Naive thymus-derived CD4-positive, alpha-beta T cell (primary cell): ENCODE measurements around the gene CLBA1. TPM values are rescaled to one million over a fixed set of nuclear protein-coding genes. Genes with fewer than 3 reads are reported as not detected.

Experiments
- ATAC-seq: fragments of 150-1000 bp; cut with Tn5 transposase; 2 replicates; pipeline ENCODE4 v1.10.0; 2021; ENCODE audit warnings: mild to moderate bottlenecking, moderate library complexity
- CTCF ChIA-PET: fragments of 350-600 bp; sonication (Branson Sonifier 250); formaldehyde crosslinking; loops from one replicate; lab custom pipeline; 2021; ENCODE audit warnings: antibody characterized with exemption; lab: Charles Lee
- POLR2A ChIA-PET: fragments of 350-600 bp; sonication (Branson Sonifier 250); formaldehyde crosslinking; loops from one replicate; lab custom pipeline; 2021; ENCODE audit warnings: antibody characterized with exemption, inconsistent platforms; lab: Charles Lee
- DNase-seq, 9 donors: peaks; one replicate each; pipeline versions ENCODE4 v3.0.0 to v3.0.0-alpha.2; 2020 to 2022; ENCODE audit warnings: mixed read lengths in 1 of 9
- H3K27ac ChIP-seq: one replicate; pipeline ENCODE4 v1.7.0; 2013; ENCODE audit warnings: mild to moderate bottlenecking, low read depth, low read length, moderate library complexity
- H3K27me3 ChIP-seq, 2 donors: one replicate each; pipeline ENCODE4 v1.7.0; 2013; ENCODE audit warnings: low read length in 2 of 2, mild to moderate bottlenecking in 2 of 2, moderate library complexity in 2 of 2; ENCODE audit not compliant: control insufficient read depth in 2 of 2, insufficient read depth in 2 of 2
- H3K36me3 ChIP-seq, 3 experiments: 1 replicate in 2 of 3; 2 replicates in 1 of 3; pipeline ENCODE4 v1.7.0; 2013; ENCODE audit warnings: low read length in 3 of 3, mild to moderate bottlenecking in 3 of 3, moderate library complexity in 1 of 3; ENCODE audit not compliant: insufficient read depth in 3 of 3, control insufficient read depth in 2 of 3
- H3K4me1 ChIP-seq, 2 donors: one replicate each; pipeline ENCODE4 v1.7.0; 2013; ENCODE audit warnings: low read length in 2 of 2, mild to moderate bottlenecking in 2 of 2, moderate library complexity in 1 of 2; ENCODE audit not compliant: control insufficient read depth in 2 of 2, insufficient read depth in 2 of 2
- H3K4me3 ChIP-seq: 2 replicates; pipeline ENCODE4 v1.7.0; 2013; ENCODE audit warnings: mild to moderate bottlenecking, low read length
- H3K9me3 ChIP-seq, 3 experiments: 1 replicate in 2 of 3; 2 replicates in 1 of 3; pipeline ENCODE4 v1.7.0; 2013; ENCODE audit warnings: low read length in 3 of 3; ENCODE audit not compliant: control insufficient read depth in 2 of 3
- H3K27ac Mint-ChIP-seq, 9 donors: one replicate each; pipeline ENCODE4 v1.8.0; 2020 to 2022; ENCODE audit warnings: mixed read lengths in 9 of 9, mild to moderate bottlenecking in 8 of 9, moderate library complexity in 5 of 9, inconsistent platforms in 2 of 9
- H3K27me3 Mint-ChIP-seq, 5 donors: one replicate each; pipeline ENCODE4 v1.8.0; 2021 to 2022; ENCODE audit warnings: mixed read lengths in 5 of 5, mild to moderate bottlenecking in 1 of 5
- H3K36me3 Mint-ChIP-seq, 5 donors: one replicate each; pipeline ENCODE4 v1.8.0; 2020 to 2022; ENCODE audit warnings: mixed read lengths in 5 of 5, mild to moderate bottlenecking in 3 of 5, inconsistent platforms in 1 of 5
- H3K4me1 Mint-ChIP-seq, 7 donors: one replicate each; pipeline ENCODE4 v1.8.0; 2020 to 2022; ENCODE audit warnings: mixed read lengths in 7 of 7, mild to moderate bottlenecking in 3 of 7, inconsistent platforms in 1 of 7
- H3K4me3 Mint-ChIP-seq, 10 donors: one replicate each; pipeline ENCODE4 v1.8.0; 2020 to 2022; ENCODE audit warnings: mild to moderate bottlenecking in 10 of 10, mixed read lengths in 10 of 10, moderate library complexity in 6 of 10, inconsistent platforms in 2 of 10
- H3K9me3 Mint-ChIP-seq, 11 donors: one replicate each; pipeline ENCODE4 v1.8.0; 2020 to 2022; ENCODE audit warnings: mixed read lengths in 11 of 11, mild to moderate bottlenecking in 4 of 11, inconsistent platforms in 1 of 11, moderate library complexity in 1 of 11
- intact Hi-C, 2 donors: fragments of 100-400 bp; cut with micrococcal nuclease; formaldehyde crosslinking; loops; one replicate each; pipeline ENCODE4 v1.15.1; 2023
- polyA plus RNA-seq, 2 donors: library from polyadenylated mRNA; unstranded; fragments of 300-500 nt; fragmentation: Illumina TruSeq; gene quantifications; one replicate each; pipeline ENCODE4 v1.2.3, GENCODE V29; 2021
- total RNA-seq, 6 experiments: library from RNA in 5 of 6; stranded (reverse) in 5 of 6; gene quantifications; 1 replicate in 5 of 6; 2 replicates in 1 of 6; pipeline ENCODE4 v1.2.3 and lab custom pipeline; 2021 to 2026

Gene CLBA1
- total and polyA plus RNA-seq, 7 experiments from 2014 or later: 0.26 to 2.1 (median 1.1) TPM

GRCh38 chr14:105041841-105042765 lies 56.5 kb downstream of the CLBA1 start:
- H3K4me3 Mint-ChIP-seq: no peak overlapping the region
- peaks cover 0 to 3% (median 0%) of the 10 kb centered on the region in 5 donors for H3K36me3 Mint-ChIP-seq
- CTCF ChIA-PET: interaction anchor here (0.6 kb wide), 1 partner anchor 277 kb away, joined by 3 read pairs; no protein-coding TSS in a partner anchor
- peaks cover 5 to 12% (median 10%) of the 10 kb centered on the region in 7 donors for H3K4me1 Mint-ChIP-seq
- H3K27ac Mint-ChIP-seq: no peak overlapping the region
- Histone ChIP-seq H3K27me3 (no peaks in the 10 kb centered on the region), H3K9me3 (no peaks in the 10 kb centered on the region), H3K4me1 (peaks cover 0 to 9% of the 10 kb centered on the region in 2 donors), H3K4me3 (no peak overlapping the region), H3K36me3 (no peaks in the 10 kb centered on the region), H3K27ac (no peak overlapping the region)
- no peak for ATAC-seq
- H3K9me3 Mint-ChIP-seq: peaks cover 0 to 3% (median 0%) of the 10 kb centered on the region in 11 donors
- DNase-seq: no peak
- POLR2A ChIA-PET: no interaction called here
- peaks cover 0 to 7% (median 0%) of the 10 kb centered on the region in 5 donors for H3K27me3 Mint-ChIP-seq
- intact Hi-C loops: no loop called here

GRCh38 chr14:105042813-105043212 lies 57.2 kb downstream of the CLBA1 start:
- intact Hi-C loops: no loop called here
- peaks cover 0 to 9% of the 10 kb centered on the region in 2 donors for H3K4me1 ChIP-seq
- DNase-seq: no peak
- no peak overlapping the region for H3K27ac Mint-ChIP-seq
- peaks cover 0 to 3% (median 0%) of the 10 kb centered on the region in 5 donors for H3K36me3 Mint-ChIP-seq
- no peaks in the 10 kb centered on the region for H3K36me3 ChIP-seq
- H3K9me3 Mint-ChIP-seq: peaks cover 0 to 3% (median 0%) of the 10 kb centered on the region in 11 donors
- H3K4me3 ChIP-seq: no peak overlapping the region
- ChIA-PET POLR2A (interaction anchor here (0.8 to 1.9 kb wide), 2 partner anchors 8 to 22 kb away, joined by 4 to 5 read pairs; partner anchors contain the start of gene GPR132), CTCF (interaction anchor here (1.3 to 1.5 kb wide), 2 partner anchors 22 to 62 kb away, joined by 3 to 4 read pairs; partner anchors contain the start of gene CDCA4)
- no peak for ATAC-seq
- peaks cover 0 to 7% (median 0%) of the 10 kb centered on the region in 5 donors for H3K27me3 Mint-ChIP-seq
- H3K4me1 Mint-ChIP-seq: peaks cover 5 to 12% (median 10%) of the 10 kb centered on the region in 7 donors
- no peak overlapping the region for H3K27ac ChIP-seq
- H3K4me3 Mint-ChIP-seq: no peak overlapping the region
- no peaks in the 10 kb centered on the region for H3K9me3 ChIP-seq
- H3K27me3 ChIP-seq: no peaks in the 10 kb centered on the region

GRCh38 chr14:105043641-105044040 lies 58.1 kb downstream of the CLBA1 start:
- intact Hi-C loops: loop anchor here (2.0 kb wide), 3 partner anchors 17 to 147 kb away; partner anchors contain the start of gene CLBA1 (in 1 of the 2)
- Mint-ChIP-seq H3K4me1 (peaks cover 5 to 14% (median 10%) of the 10 kb centered on the region in 7 donors), H3K36me3 (peaks cover 0 to 3% (median 0%) of the 10 kb centered on the region in 5 donors), H3K27me3 (peaks cover 0 to 7% (median 0%) of the 10 kb centered on the region in 5 donors), H3K27ac (no peak overlapping the region), H3K9me3 (peaks cover 0 to 3% (median 0%) of the 10 kb centered on the region in 11 donors), H3K4me3 (no peak overlapping the region)
- DNase-seq (no peak), ATAC-seq (no peak)
- no peaks in the 10 kb centered on the region for H3K9me3 ChIP-seq
- POLR2A ChIA-PET: interaction anchor here (0.7 to 2.5 kb wide), 4 partner anchors 9 to 1434 kb away, joined by 4 to 8 read pairs (median 4); partner anchors contain the start of gene GPR132
- H3K27me3 ChIP-seq: no peaks in the 10 kb centered on the region
- no peak overlapping the region for H3K4me3 ChIP-seq
- CTCF ChIA-PET: interaction anchor here (1.0 to 5.5 kb wide), 4 partner anchors 22 to 68 kb away, joined by 3 to 54 read pairs (median 4); partner anchors contain the start of genes CDCA4 and GPR132
- H3K36me3 ChIP-seq: no peaks in the 10 kb centered on the region
- peaks cover 0 to 9% of the 10 kb centered on the region in 2 donors for H3K4me1 ChIP-seq
- no peak overlapping the region for H3K27ac ChIP-seq

Other genes with a start within 250 kb of the CLBA1 start
- gene SIVA1, start 232.6 kb upstream of the CLBA1 start, total RNA-seq: 10 to 100 TPM; 61.4 to 97.7 (median 77.4) TPM
- gene SIVA1, start 232.6 kb upstream of the CLBA1 start, polyA plus RNA-seq: 100 to 1,000 TPM; 269 to 276 TPM
- 100 to 1,000 TPM in 1 of 5 experiments, 10 to 100 TPM in 4; 70.4 to 131 (median 88.9) TPM for gene AKT1, start 190.0 kb upstream of the CLBA1 start, total RNA-seq
- gene AKT1, start 190.0 kb upstream of the CLBA1 start, polyA plus RNA-seq: 10 to 100 TPM in 1 of 2 donors, 1 to 10 TPM in 1; 6.8 to 12.3 TPM
- 10 to 100 TPM in 1 of 5 experiments, 1 to 10 TPM in 4; 3.5 to 11.3 (median 5.5) TPM for gene ZBTB42, start 184.7 kb upstream of the CLBA1 start, total RNA-seq
- 1 to 10 TPM; 2.1 TPM for gene ZBTB42, start 184.7 kb upstream of the CLBA1 start, polyA plus RNA-seq
- 1 to 10 TPM in 4 of 5 experiments, under 1 TPM in 1; 1.00 to 4.1 (median 2.5) TPM for gene CEP170B, start 120.5 kb upstream of the CLBA1 start, total RNA-seq
- gene CEP170B, start 120.5 kb upstream of the CLBA1 start, polyA plus RNA-seq: under 1 TPM; 0.05 TPM
- 10 to 100 TPM in 1 of 5 experiments, 1 to 10 TPM in 2, under 1 TPM in 2; 0.10 to 32.0 (median 1.2) TPM for gene PLD4, start 60.9 kb upstream of the CLBA1 start, total RNA-seq
- gene PLD4, start 60.9 kb upstream of the CLBA1 start, polyA plus RNA-seq: under 1 TPM in 1 of 2 donors, not detected in 1; 0.35 TPM
- gene AHNAK2, start 7.4 kb upstream of the CLBA1 start, total RNA-seq: under 1 TPM in 1 of 5 experiments, not detected in 4; 0.02 TPM
- not detected for gene AHNAK2, start 7.4 kb upstream of the CLBA1 start, polyA plus RNA-seq
- 10 to 100 TPM; 12.7 to 47.8 (median 14.0) TPM for gene CDCA4, start 35.3 kb downstream of the CLBA1 start, total RNA-seq
- gene CDCA4, start 35.3 kb downstream of the CLBA1 start, polyA plus RNA-seq: 10 to 100 TPM in 1 of 2 donors, 1 to 10 TPM in 1; 8.0 to 12.1 TPM
- gene GPR132, start 79.6 kb downstream of the CLBA1 start, total RNA-seq: 10 to 100 TPM; 37.8 to 58.7 (median 45.2) TPM
- gene GPR132, start 79.6 kb downstream of the CLBA1 start, polyA plus RNA-seq: 10 to 100 TPM in 1 of 2 donors, 1 to 10 TPM in 1; 9.3 to 40.2 TPM
- gene JAG2, start 183.0 kb downstream of the CLBA1 start, total RNA-seq: 1 to 10 TPM in 3 of 5 experiments, under 1 TPM in 2; 0.27 to 5.7 (median 2.2) TPM
- gene JAG2, start 183.0 kb downstream of the CLBA1 start, polyA plus RNA-seq: under 1 TPM in 1 of 2 donors, not detected in 1; 0.21 TPM
- gene NUDT14, start 195.5 kb downstream of the CLBA1 start, total RNA-seq: 10 to 100 TPM; 17.3 to 29.6 (median 20.6) TPM
- gene NUDT14, start 195.5 kb downstream of the CLBA1 start, polyA plus RNA-seq: 10 to 100 TPM; 17.4 to 20.1 TPM